Cardiac muscle cell (in vitro differentiated cells and primary cell): ENCODE measurements around the gene PBX2. TPM values are rescaled to one million over a fixed set of nuclear protein-coding genes. Genes with fewer than 3 reads are reported as not detected.
"Not testable (repeated sequence)": the region's sequence is repeated elsewhere in the genome, so short reads cannot be mapped to it uniquely, and the experiment has no call there.

ENCODE experiments used
- DNase-seq, 2 donors: peaks; one replicate each; pipeline versions ENCODE4 v3.0.0 to v3.0.0-alpha.2; 2010 to 2017; ENCODE audit warnings: low read depth in 1 of 2, low spot score in 1 of 2
- H3K27ac ChIP-seq: fragments of 200-600 bp; sonication (generic); 2 replicates; pipeline ENCODE4 v1.5.1; 2016
- H3K27me3 ChIP-seq: fragments of 200-600 bp; sonication (generic); 2 replicates; pipeline ENCODE4 v1.6.0; 2016; ENCODE audit warnings: control low read depth
- H3K36me3 ChIP-seq: fragments of 200-600 bp; sonication (generic); 2 replicates; pipeline ENCODE4 v1.5.1; 2016; ENCODE audit warnings: control low read depth
- H3K4me1 ChIP-seq: fragments of 200-600 bp; sonication (generic); 2 replicates; pipeline ENCODE4 v1.8.1; 2017; ENCODE audit warnings: low read depth, mild to moderate bottlenecking, mixed run types
- H3K4me3 ChIP-seq: fragments of 200-600 bp; sonication (generic); 2 replicates; pipeline ENCODE4 v1.5.1; 2016; ENCODE audit warnings: mild to moderate bottlenecking
- H3K9me3 ChIP-seq: fragments of 200-600 bp; sonication (generic); 2 replicates; pipeline ENCODE4 v1.5.1; 2017; ENCODE audit warnings: low read depth, mild to moderate bottlenecking, control low read depth
- CTCF ChIP-seq: IDR thresholded peaks from 2 replicates; pipeline ENCODE4 v1.5.1; 2012; ENCODE audit warnings: low read depth, mild to moderate bottlenecking, low read length
- polyA plus RNA-seq: library from polyadenylated mRNA; unstranded; fragments of >200 nt; fragmentation: Nextera tagmentation; extraction: Ambion mirVana; gene quantifications from 2 replicates; pipeline ENCODE4 v1.2.1, GENCODE V29; 2016
- total RNA-seq: library from RNA; depleted of rRNA; stranded (reverse); fragments of >200 nt; gene quantifications from 2 replicates; pipeline ENCODE4 v1.2.3, GENCODE V29; 2016

Gene PBX2
- total and polyA plus RNA-seq, 2 experiments from 2014 or later = 17.3 to 124 TPM

GRCh38 chr6:32216285-32216684 lies 26.3 kb upstream of the PBX2 start:
- Histone ChIP-seq H3K9me3 (no peaks in the 10 kb centered on the region), H3K4me1 (no peaks in the 10 kb centered on the region), H3K27me3 (no peaks in the 10 kb centered on the region), H3K4me3 (no peak overlapping the region), H3K36me3 (no peaks in the 10 kb centered on the region), H3K27ac (no peak overlapping the region)
- no peak for TF ChIP-seq CTCF
- no peak for DNase-seq

GRCh38 chr6:32215617-32216016 lies 25.6 kb upstream of the PBX2 start:
- Histone ChIP-seq H3K9me3 (no peaks in the 10 kb centered on the region), H3K4me1 (no peaks in the 10 kb centered on the region), H3K27me3 (no peaks in the 10 kb centered on the region), H3K4me3 (no peak overlapping the region), H3K27ac (no peak overlapping the region), H3K36me3 (no peaks in the 10 kb centered on the region)
- no peak for DNase-seq
- TF ChIP-seq CTCF = no peak

GRCh38 chr6:32214126-32214525 lies 24.1 kb upstream of the PBX2 start:
- H3K27me3 ChIP-seq = no peaks in the 10 kb centered on the region
- TF ChIP-seq CTCF = no peak
- no peak for DNase-seq

GRCh38 chr6:32213649-32214048 lies 23.6 kb upstream of the PBX2 start:
- Histone ChIP-seq H3K9me3 (no peaks in the 10 kb centered on the region), H3K36me3 (no peaks in the 10 kb centered on the region), H3K27ac (no peak overlapping the region), H3K4me3 (no peak overlapping the region), H3K4me1 (no peaks in the 10 kb centered on the region), H3K27me3 (no peaks in the 10 kb centered on the region)
- TF ChIP-seq CTCF = no peak
- no peak for DNase-seq

More at GRCh38 chr6:32214126-32214525, 24.1 kb upstream of the PBX2 start:
- Histone ChIP-seq H3K4me3 (no peak overlapping the region), H3K4me1 (no peaks in the 10 kb centered on the region), H3K36me3 (no peaks in the 10 kb centered on the region), H3K27ac (no peak overlapping the region), H3K9me3 (no peaks in the 10 kb centered on the region)

GRCh38 chr6:32212076-32212760 lies 22.2 kb upstream of the PBX2 start:
- Histone ChIP-seq H3K9me3 (no peaks in the 10 kb centered on the region), H3K27me3 (no peaks in the 10 kb centered on the region), H3K27ac (no peak overlapping the region), H3K36me3 (no peaks in the 10 kb centered on the region), H3K4me1 (no peaks in the 10 kb centered on the region), H3K4me3 (no peak overlapping the region)
- no peak for DNase-seq
- no peak for TF ChIP-seq CTCF

- H3K36me3 ChIP-seq, H3K27ac ChIP-seq, H3K4me1 ChIP-seq, H3K9me3 ChIP-seq, H3K4me3 ChIP-seq, DNase-seq, H3K27me3 ChIP-seq: not testable (repeated sequence)
Measured at GRCh38 chr6:32211432-32211831, 21.4 kb upstream of the PBX2 start.
